Measurements from ENCODE around the gene FOXL2.

The FOXL2 gene

GRCh38 chr3:138950701-138951100 is 3.8 kb upstream of the FOXL2 start:
- no peak for TF ChIP-seq CTCF (IDR thresholded peaks at IDR 0.05; ENCODE audit: low read depth, low read length)
- no peak for DNase-seq (ENCODE audit: extremely low read depth, low read depth)

- TF ChIP-seq CTCF (IDR thresholded peaks at IDR 0.05; ENCODE audit: low read depth, low read length) = no peak
- no peak for DNase-seq (ENCODE audit: extremely low read depth, low read depth)
Measured at GRCh38 chr3:138950006-138950644, 3.2 kb upstream of the FOXL2 start.

GRCh38 chr3:138949445-138950005 is 2.6 kb upstream of the FOXL2 start:
- no peak for DNase-seq (ENCODE audit: extremely low read depth, low read depth)

GRCh38 chr3:138949002-138949418 is 2.1 kb upstream of the FOXL2 start:
- no peak for DNase-seq (ENCODE audit: extremely low read depth, low read depth)
- TF ChIP-seq CTCF (IDR thresholded peaks at IDR 0.05; ENCODE audit: low read depth, low read length) = no peak

More at GRCh38 chr3:138949445-138950005, 2.6 kb upstream of the FOXL2 start:
- TF ChIP-seq CTCF (IDR thresholded peaks at IDR 0.05; ENCODE audit: low read depth, low read length) = no peak

- DNase-seq (ENCODE audit: extremely low read depth, low read depth) = no peak
- TF ChIP-seq CTCF (IDR thresholded peaks at IDR 0.05; ENCODE audit: low read depth, low read length) = no peak
Measured at GRCh38 chr3:138948371-138949001, 1.5 kb upstream of the FOXL2 start.

- no peak for DNase-seq (ENCODE audit: extremely low read depth, low read depth)
Measured at GRCh38 chr3:138947495-138948121, 671 bp upstream of the FOXL2 start.

More at GRCh38 chr3:138947495-138948121, 671 bp upstream of the FOXL2 start:
- no peak for TF ChIP-seq CTCF (IDR thresholded peaks at IDR 0.05; ENCODE audit: low read depth, low read length)
